HepG2 (cell line): ENCODE results near the gene EPX. TPM values are rescaled to one million over a fixed set of nuclear protein-coding genes. Genes with fewer than 3 reads are reported as not detected.

ENCODE experiments used
- ATAC-seq: fragments of 200-7000 bp; cut with Tn5 transposase; 3 replicates; pipeline ENCODE4 v1.9.1; 2020; ENCODE audit warnings: mild to moderate bottlenecking, moderate library complexity
- BruUV-seq: library from RNA; stranded (reverse); fragments of 400-500 nt; replicated peaks from 2 replicates; lab custom pipeline; 2021; lab: Mats Ljungman, UMichigan
- CTCF ChIA-PET: fragments of 300-600 bp; formaldehyde crosslinking; extraction: SDS; loops from one replicate; lab custom pipeline; 2021; ENCODE audit warnings: low total read pairs, inconsistent platforms, low intra/inter-chr PET ratio; lab: Yijun Ruan, JAX
- POLR2A ChIA-PET: fragments of 350-600 bp; sonication (Branson Sonifier 250); formaldehyde crosslinking; loops from one replicate; lab custom pipeline; 2020; ENCODE audit warnings: antibody characterized with exemption, inconsistent platforms; lab: Yijun Ruan, JAX
- DNase-seq: peaks from one replicate; pipeline ENCODE4 v3.0.0-alpha.2; 2015; ENCODE audit warnings: low spot score
- FAIRE-seq: peaks from 3 replicates; lab custom pipeline; 2011; peaks lifted over from hg19 to GRCh38; lab: Jason Lieb, UNC
- H2AFZ ChIP-seq: one replicate; pipeline ENCODE4 v1.6.1; 2011; ENCODE audit warnings: low read length, inconsistent platforms
- H3K27ac ChIP-seq: fragments of 300-600 bp; 3 replicates; pipeline ENCODE4 v1.8.0; 2011; ENCODE audit warnings: mixed run types, mild to moderate bottlenecking, mixed read lengths, low read length, inconsistent platforms; ENCODE audit not compliant: insufficient read depth; ENCODE audit errors: extremely low read length
- H3K27me3 ChIP-seq, 2 experiments: fragments of 200-600 bp in 1 of 2; 2 replicates in 1 of 2; 3 replicates in 1 of 2; pipeline versions ENCODE4 v1.6.0 to v1.8.0; 2011; ENCODE audit warnings: low read length in 2 of 2, mild to moderate bottlenecking in 2 of 2, moderate library complexity in 2 of 2, inconsistent platforms in 1 of 2; ENCODE audit not compliant: insufficient read depth in 2 of 2, control insufficient read depth in 1 of 2
- H3K36me3 ChIP-seq, 2 experiments: fragments of 200-600 bp in 1 of 2; replicated peaks in 1 of 2; 2 replicates in 1 of 2; 3 replicates in 1 of 2; pipeline versions ENCODE4 v1.5.1 to v1.8.0; 2011; ENCODE audit warnings: low read length in 2 of 2, inconsistent platforms in 1 of 2; ENCODE audit not compliant: insufficient read depth in 2 of 2, control insufficient read depth in 1 of 2
- H3K4me1 ChIP-seq: 2 replicates; pipeline ENCODE4 v1.5.1; 2012; ENCODE audit warnings: low read length, inconsistent platforms; ENCODE audit not compliant: insufficient read depth
- H3K4me2 ChIP-seq: 2 replicates; pipeline ENCODE4 v1.6.0; 2011; ENCODE audit warnings: low read depth, low read length, inconsistent platforms
- H3K4me3 ChIP-seq, 3 experiments: fragments of 200-600 bp in 1 of 3; sonication (generic), shearing (Covaris generic) in 1 of 3; replicated peaks in 1 of 3; 2 replicates each; pipeline ENCODE4 v1.5.1; 2011 to 2016; ENCODE audit warnings: low read length in 3 of 3, inconsistent platforms in 2 of 3, low read depth in 2 of 3, mild to moderate bottlenecking in 2 of 3, control low read depth in 1 of 3, mixed read lengths in 1 of 3; ENCODE audit not compliant: insufficient read depth in 1 of 3
- H3K79me2 ChIP-seq: one replicate; pipeline ENCODE4 v1.6.1; 2011; ENCODE audit warnings: low read length, inconsistent platforms; ENCODE audit not compliant: insufficient read depth
- H3K9ac ChIP-seq: 2 replicates; pipeline ENCODE4 v1.6.0; 2011; ENCODE audit warnings: mild to moderate bottlenecking, low read depth, low read length, inconsistent platforms; ENCODE audit not compliant: insufficient read depth
- H3K9me3 ChIP-seq: 2 replicates; pipeline ENCODE4 v1.5.1; 2012; ENCODE audit warnings: mild to moderate bottlenecking, low read length
- H4K20me1 ChIP-seq: 2 replicates; pipeline ENCODE4 v1.6.0; 2011; ENCODE audit warnings: inconsistent platforms, mild to moderate bottlenecking, low read length, moderate library complexity; ENCODE audit not compliant: insufficient read depth
- CCDC6 ChIP-seq: sonication (generic); formaldehyde crosslinking; IDR thresholded peaks from 2 replicates; pipeline ENCODE4 v1.8.1; 2022; ENCODE audit warnings: mild to moderate bottlenecking, missing genetic modification reagents, moderate library complexity
- CTCF ChIP-seq: sonication (generic); formaldehyde crosslinking; IDR thresholded peaks from 2 replicates; pipeline ENCODE4 v1.5.0; 2020; ENCODE audit warnings: mild to moderate bottlenecking, missing genetic modification reagents, moderate library complexity
- ETV5 ChIP-seq: IDR thresholded peaks from 2 replicates; pipeline ENCODE4 v1.6.1; 2018; ENCODE audit warnings: missing biosample characterization, missing genetic modification reagents, inconsistent platforms, borderline replicate concordance
- KDM2A ChIP-seq: sonication (generic); formaldehyde crosslinking; IDR thresholded peaks from 2 replicates; pipeline ENCODE4 v1.4.0; 2020; ENCODE audit warnings: low read depth, missing genetic modification reagents, borderline replicate concordance
- MYC ChIP-seq: sonication (generic); formaldehyde crosslinking; IDR thresholded peaks from 2 replicates; pipeline ENCODE4 v1.9.0; 2021; ENCODE audit warnings: missing genetic modification reagents, borderline replicate concordance
- RAD21 ChIP-seq: fragments of 450-650 bp; formaldehyde crosslinking; IDR thresholded peaks from 2 replicates; pipeline ENCODE4 v1.5.0; 2020; ENCODE audit warnings: mild to moderate bottlenecking
- SETDB1 ChIP-seq: sonication (generic); formaldehyde crosslinking; IDR thresholded peaks from 2 replicates; pipeline ENCODE4 v1.5.1; 2020; ENCODE audit warnings: missing genetic modification reagents, mild to moderate bottlenecking, borderline replicate concordance
- SOX13 ChIP-seq, 3 experiments: fragments of 450-650 bp in 1 of 3; sonication (generic) in 1 of 3; formaldehyde crosslinking in 1 of 3; IDR thresholded peaks in 2 of 3; conservative IDR thresholded peaks in 1 of 3; 2 replicates each; pipeline versions ENCODE4 v1.5.0 to v1.6.1; 2016 to 2020; ENCODE audit warnings: antibody characterized with exemption in 1 of 3, mild to moderate bottlenecking in 1 of 3, missing compliant biosample characterization in 1 of 3, missing genetic modification reagents in 1 of 3, moderate library complexity in 1 of 3
- STAG1 ChIP-seq: sonication (generic); formaldehyde crosslinking; IDR thresholded peaks from 2 replicates; pipeline ENCODE4 v1.4.0; 2020; ENCODE audit warnings: missing genetic modification reagents
- TEAD3 ChIP-seq: optimal IDR thresholded peaks from 2 replicates; pipeline ENCODE3; 2016; ENCODE audit warnings: borderline replicate concordance
- TSC22D2 ChIP-seq: sonication (generic); formaldehyde crosslinking; IDR thresholded peaks from 2 replicates; pipeline ENCODE4 v1.5.1; 2020; ENCODE audit warnings: missing genetic modification reagents, mild to moderate bottlenecking, borderline replicate concordance
- YY1 ChIP-seq: IDR thresholded peaks from 2 replicates; pipeline ENCODE4 v1.6.1; 2011; ENCODE audit warnings: low read length, low read depth, moderate library complexity, mild to moderate bottlenecking; ENCODE audit not compliant: insufficient read depth, insufficient replicate concordance
- ZNF468 ChIP-seq: sonication (generic); formaldehyde crosslinking; IDR thresholded peaks from 2 replicates; pipeline ENCODE4 v1.8.0; 2022; ENCODE audit warnings: mild to moderate bottlenecking, moderate library complexity, missing genetic modification reagents
- ZNF687 ChIP-seq: sonication (generic); formaldehyde crosslinking; IDR thresholded peaks from 2 replicates; pipeline ENCODE4 v1.5.1; 2020; ENCODE audit warnings: mild to moderate bottlenecking, missing genetic modification reagents, moderate library complexity
- ZNF768 ChIP-seq: sonication (generic); formaldehyde crosslinking; IDR thresholded peaks from 2 replicates; pipeline ENCODE4 v1.4.0; 2020; ENCODE audit warnings: missing genetic modification reagents
- WGBS: methylation state at CpG from one replicate; pipeline ENCODE4 v1.1.6; 2017; ENCODE audit warnings: low lambda C conversion rate; 5-methylcytosine and 5-hydroxymethylcytosine counted together
- in situ Hi-C: cut with HindIII; loops from 2 replicates; pipeline ENCODE4 v1.10.0; 2017; ENCODE audit warnings: low pct_unique_long_range_greater_than_20kb; ENCODE audit not compliant: extremely low pct_ligation_motif_present
- intact Hi-C: fragments of 100-400 bp; cut with micrococcal nuclease; formaldehyde crosslinking; loops from one replicate; pipeline ENCODE4 v1.10.0; 2022; ENCODE audit not compliant: unreplicated experiment
- polyA plus RNA-seq, 8 experiments: library from polyadenylated mRNA; depleted of rRNA in 3 of 8; stranded (reverse) in 7 of 8; unstranded in 1 of 8; fragments of >200 nt; fragmentation: Illumina TruSeq in 4 of 8; extraction: Trizol in 4 of 8; gene quantifications; 2 replicates each; pipeline versions ENCODE4 v1.2.1 to v1.2.3, GENCODE V29; 2011 to 2016; ENCODE audit warnings: low read depth in 4 of 8, missing spikeins in 1 of 8, mixed read lengths in 1 of 8; ENCODE audit not compliant: insufficient read depth in 1 of 8
- total RNA-seq, 5 experiments: library from RNA; depleted of rRNA; stranded (reverse); fragments of >200 nt; fragmentation: Illumina TruSeq; extraction: Trizol; gene quantifications; 2 replicates each; pipeline ENCODE4 v1.2.3, GENCODE V29; 2016; ENCODE audit warnings: low read depth in 1 of 5

The EPX gene
- total and polyA plus RNA-seq, 2 of the 13 experiments (the other 11 are each of a cell fraction or from before 2014, with no cell fraction given): not detected

- intact Hi-C loops (no loop called here), in situ Hi-C loops (no loop called here)
- H3K79me2 ChIP-seq: no peaks in the 10 kb centered on the region
- H3K9me3 ChIP-seq: no peaks in the 10 kb centered on the region
- ATAC-seq (peak; percentile 89), DNase-seq (peak; percentile 52), FAIRE-seq (no peak)
- peaks cover 10% of the 10 kb centered on the region; the same call in 1 of the 2 replicates for H3K4me1 ChIP-seq
- no peaks in the 10 kb centered on the region for H4K20me1 ChIP-seq
- H3K4me3 ChIP-seq: no peak overlapping the region
- CTCF ChIA-PET: interaction anchor here (0.7 to 1.1 kb wide), 2 partner anchors 19 to 248 kb away, joined by 3 to 4 read pairs; partner anchors contain the start of gene MKS1
- POLR2A ChIA-PET: interaction anchor here (1.0 kb wide), 1 partner anchor 19 kb away, joined by 3 read pairs; the partner anchor contains the start of gene MKS1
- no peak overlapping the region for H3K9ac ChIP-seq
- no peak overlapping the region for H3K4me2 ChIP-seq
- no peak overlapping the region for H2AFZ ChIP-seq
- no TSS peak for BruUV-seq
- no peak overlapping the region for H3K27ac ChIP-seq
- peaks cover 4 to 34% of the 10 kb centered on the region in 2 experiments; a peak in 4 of 5 replicates for H3K27me3 ChIP-seq
- 34% methylated on average over 12 of the region's 14 CpGs for WGBS
- H3K36me3 ChIP-seq: no peaks in the 10 kb centered on the region
- TF ChIP-seq TEAD3 (CRISPR knock-in tag) (peak; percentile 60), ZNF468 (CRISPR knock-in tag) (no peak), KDM2A (CRISPR knock-in tag) (peak; percentile 67), YY1 (peak; percentile 58), CCDC6 (CRISPR knock-in tag) (no peak), STAG1 (peak; percentile 59), MYC (CRISPR knock-in tag) (peak; percentile 40; the same call in 1 of the 2 replicates), SETDB1 (CRISPR knock-in tag) (no peak), ETV5 (CRISPR knock-in tag) (no peak), RAD21 (peak; percentile 45; the same call in 1 of the 2 replicates), ZNF687 (CRISPR knock-in tag) (peak; percentile 58), CTCF (CRISPR knock-in tag) (peak; percentile 83), ZNF768 (CRISPR knock-in tag) (0 out of 2 replicates have a peak, but pooled peaks have one; percentile 13), TSC22D2 (CRISPR knock-in tag) (no peak), SOX13 (IDR thresholded peaks at IDR 0.05) (no peak), SOX13 (CRISPR knock-in tag; conservative IDR thresholded peaks at IDR 0.05 in 1 of 2, IDR thresholded peaks at IDR 0.05 in 1 of 2) (no peak)
Observed at GRCh38 chr17:58200024-58200633, 7.6 kb downstream of the EPX start.
